HG02981 (cell line): ENCODE measurements around the gene ACER3.
"Not testable (repeated sequence)": the region's sequence is repeated elsewhere in the genome, so short reads cannot be mapped to it uniquely, and the experiment has no call there.

Experiments used
- ATAC-seq: cut with Tn5 transposase; IDR thresholded peaks from one replicate; pipeline ENCODE4 v1.9.1; 2021; ENCODE audit warnings: mild to moderate bottlenecking, moderate library complexity; ENCODE audit not compliant: unreplicated experiment

The ACER3 gene

GRCh38 chr11:77055913-77056312 lies 195.2 kb downstream of the ACER3 start:
- no peak for ATAC-seq

- no peak for ATAC-seq
Observed at GRCh38 chr11:77056814-77057402, 196.2 kb downstream of the ACER3 start.

- no peak for ATAC-seq
Observed at GRCh38 chr11:77057938-77058474, 197.3 kb downstream of the ACER3 start.

GRCh38 chr11:77058900-77059299 lies 198.2 kb downstream of the ACER3 start:
- no peak for ATAC-seq

GRCh38 chr11:77059806-77060205 lies 199.1 kb downstream of the ACER3 start:
- no peak for ATAC-seq

- no peak for ATAC-seq
Observed at GRCh38 chr11:77060234-77060633, 199.5 kb downstream of the ACER3 start.

GRCh38 chr11:77061258-77061657 lies 200.5 kb downstream of the ACER3 start:
- not testable (repeated sequence) for ATAC-seq

GRCh38 chr11:77062924-77063323 lies 202.2 kb downstream of the ACER3 start:
- ATAC-seq, result no peak

- no peak for ATAC-seq
Observed at GRCh38 chr11:77063407-77063806, 202.7 kb downstream of the ACER3 start.

- no peak for ATAC-seq
Observed at GRCh38 chr11:77063861-77064260, 203.1 kb downstream of the ACER3 start.

- no peak for ATAC-seq
Observed at GRCh38 chr11:77064648-77065217, 204.0 kb downstream of the ACER3 start.

GRCh38 chr11:77065878-77066228 lies 205.1 kb downstream of the ACER3 start:
- no peak for ATAC-seq

- peak; percentile 85 for ATAC-seq
Observed at GRCh38 chr11:77066229-77067042, 205.7 kb downstream of the ACER3 start, which contains the start of gene CAPN5. Gene CAPN5, plus strand, starts transcription at chr11:77066971. Its CDS starts 17,916 bp downstream, at chr11:77084887.

GRCh38 chr11:77067861-77068443 lies 207.2 kb downstream of the ACER3 start:
- no peak for ATAC-seq

- no peak for ATAC-seq
Observed at GRCh38 chr11:77068457-77069335, 208.0 kb downstream of the ACER3 start.

GRCh38 chr11:77069336-77069968 lies 208.7 kb downstream of the ACER3 start:
- no peak for ATAC-seq

- no peak for ATAC-seq
Observed at GRCh38 chr11:77069969-77070582, 209.4 kb downstream of the ACER3 start.

- no peak for ATAC-seq
Observed at GRCh38 chr11:77071077-77071476, 210.4 kb downstream of the ACER3 start.
